GM18909 (cell line): ENCODE results near the gene ADAMTS19.
A peak's percentile ranks its signal among the peaks of the same experiment; 100 is the strongest.
"Not testable (repeated sequence)": the region's sequence is repeated elsewhere in the genome, so short reads cannot be mapped to it uniquely, and the experiment has no call there.

Experiments used
- ATAC-seq: cut with Tn5 transposase; IDR thresholded peaks from one replicate; pipeline ENCODE4 v1.9.1; 2021; ENCODE audit warnings: mild to moderate bottlenecking; ENCODE audit not compliant: unreplicated experiment, poor library complexity

The ADAMTS19 gene, protein sequence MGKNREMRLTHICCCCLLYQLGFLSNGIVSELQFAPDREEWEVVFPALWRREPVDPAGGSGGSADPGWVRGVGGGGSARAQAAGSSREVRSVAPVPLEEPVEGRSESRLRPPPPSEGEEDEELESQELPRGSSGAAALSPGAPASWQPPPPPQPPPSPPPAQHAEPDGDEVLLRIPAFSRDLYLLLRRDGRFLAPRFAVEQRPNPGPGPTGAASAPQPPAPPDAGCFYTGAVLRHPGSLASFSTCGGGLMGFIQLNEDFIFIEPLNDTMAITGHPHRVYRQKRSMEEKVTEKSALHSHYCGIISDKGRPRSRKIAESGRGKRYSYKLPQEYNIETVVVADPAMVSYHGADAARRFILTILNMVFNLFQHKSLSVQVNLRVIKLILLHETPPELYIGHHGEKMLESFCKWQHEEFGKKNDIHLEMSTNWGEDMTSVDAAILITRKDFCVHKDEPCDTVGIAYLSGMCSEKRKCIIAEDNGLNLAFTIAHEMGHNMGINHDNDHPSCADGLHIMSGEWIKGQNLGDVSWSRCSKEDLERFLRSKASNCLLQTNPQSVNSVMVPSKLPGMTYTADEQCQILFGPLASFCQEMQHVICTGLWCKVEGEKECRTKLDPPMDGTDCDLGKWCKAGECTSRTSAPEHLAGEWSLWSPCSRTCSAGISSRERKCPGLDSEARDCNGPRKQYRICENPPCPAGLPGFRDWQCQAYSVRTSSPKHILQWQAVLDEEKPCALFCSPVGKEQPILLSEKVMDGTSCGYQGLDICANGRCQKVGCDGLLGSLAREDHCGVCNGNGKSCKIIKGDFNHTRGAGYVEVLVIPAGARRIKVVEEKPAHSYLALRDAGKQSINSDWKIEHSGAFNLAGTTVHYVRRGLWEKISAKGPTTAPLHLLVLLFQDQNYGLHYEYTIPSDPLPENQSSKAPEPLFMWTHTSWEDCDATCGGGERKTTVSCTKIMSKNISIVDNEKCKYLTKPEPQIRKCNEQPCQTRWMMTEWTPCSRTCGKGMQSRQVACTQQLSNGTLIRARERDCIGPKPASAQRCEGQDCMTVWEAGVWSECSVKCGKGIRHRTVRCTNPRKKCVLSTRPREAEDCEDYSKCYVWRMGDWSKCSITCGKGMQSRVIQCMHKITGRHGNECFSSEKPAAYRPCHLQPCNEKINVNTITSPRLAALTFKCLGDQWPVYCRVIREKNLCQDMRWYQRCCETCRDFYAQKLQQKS

DNA sequence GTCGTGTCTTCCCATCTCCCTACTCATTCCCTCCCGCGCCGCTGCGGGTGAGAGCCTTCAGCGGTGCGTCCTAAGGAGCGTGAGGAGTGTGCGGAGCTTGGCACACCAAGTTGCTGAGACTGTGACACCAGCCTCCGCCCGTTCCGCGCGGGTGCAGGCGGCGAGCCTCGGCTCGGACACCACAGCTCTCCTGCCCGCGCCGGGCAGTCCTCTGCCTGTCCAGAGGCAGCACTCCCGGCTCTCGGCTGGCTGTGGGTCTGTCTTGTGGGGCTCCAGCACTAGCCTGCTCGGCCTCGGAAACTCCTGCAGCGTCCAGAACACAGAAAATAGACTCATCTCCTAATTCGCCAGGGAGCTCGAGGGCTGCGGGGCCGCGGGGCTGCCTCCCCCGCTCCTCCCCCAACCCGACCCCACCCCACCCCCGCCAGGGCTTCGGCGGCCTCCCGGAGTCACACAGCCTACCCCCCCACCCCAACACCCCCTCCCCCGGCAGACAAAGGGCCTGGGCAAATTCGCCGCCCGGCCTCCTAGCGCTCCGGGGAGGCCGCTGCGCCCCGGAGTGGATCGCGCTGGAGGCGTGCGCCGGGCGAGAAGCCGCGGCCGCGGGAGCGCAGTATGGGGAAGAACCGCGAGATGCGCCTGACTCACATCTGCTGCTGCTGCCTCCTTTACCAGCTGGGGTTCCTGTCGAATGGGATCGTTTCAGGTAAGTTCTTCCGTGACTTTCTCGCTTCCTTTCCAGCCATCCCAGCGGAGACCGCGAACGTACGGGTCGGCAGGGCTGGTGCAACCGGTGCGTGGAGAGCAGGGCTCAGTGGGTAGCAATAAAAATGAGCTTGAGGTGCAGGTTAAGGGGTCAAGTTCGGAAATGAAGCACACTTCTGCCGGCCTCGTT, at the start of gene ADAMTS19:
Gene ADAMTS19, plus strand, starts transcription at position 522 of the 895 bp plus-strand sequence. Its CDS starts 94 bp downstream, at position 616.
- ATAC-seq: peak; percentile 56

DNA sequence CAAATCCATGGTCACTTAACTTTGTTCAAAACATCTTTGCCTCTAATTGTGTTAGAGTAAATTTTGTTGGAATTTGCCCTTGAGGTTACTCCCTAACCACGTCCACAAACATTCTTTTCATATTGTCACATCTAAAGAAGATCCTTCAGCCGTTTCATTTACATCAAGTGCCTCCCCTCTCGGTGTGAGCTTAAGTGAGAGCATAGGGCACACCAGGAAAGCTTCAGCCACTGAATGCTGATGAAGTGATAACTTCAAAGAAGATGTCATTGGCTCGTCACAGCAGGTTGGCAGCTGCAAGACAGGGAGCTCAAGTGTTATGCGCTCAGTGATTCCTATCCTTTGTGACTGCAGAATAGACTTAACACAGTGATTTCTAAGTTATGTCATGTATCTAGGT, 49.6 kb upstream of the ADAMTS19 start:
- no peak for ATAC-seq

DNA sequence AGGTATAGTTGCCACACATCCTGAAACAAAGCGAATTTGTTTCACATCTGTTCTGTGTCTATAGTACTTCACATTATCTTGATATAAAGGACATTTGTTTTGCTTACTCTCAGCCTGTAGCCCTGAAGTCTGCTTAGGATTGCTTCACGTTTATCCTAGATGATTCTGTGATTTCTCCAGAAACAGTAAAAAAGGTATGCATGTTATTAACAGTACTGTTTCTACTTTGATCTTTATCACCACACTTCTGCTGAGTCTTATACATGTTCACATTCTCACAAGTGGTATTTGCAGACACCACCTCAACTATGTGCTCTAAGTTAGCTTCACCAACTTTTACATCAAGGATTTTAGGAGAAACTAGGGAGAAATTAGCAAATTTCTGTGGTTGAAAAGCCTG, 47.4 kb upstream of the ADAMTS19 start:
- ATAC-seq: no peak

DNA sequence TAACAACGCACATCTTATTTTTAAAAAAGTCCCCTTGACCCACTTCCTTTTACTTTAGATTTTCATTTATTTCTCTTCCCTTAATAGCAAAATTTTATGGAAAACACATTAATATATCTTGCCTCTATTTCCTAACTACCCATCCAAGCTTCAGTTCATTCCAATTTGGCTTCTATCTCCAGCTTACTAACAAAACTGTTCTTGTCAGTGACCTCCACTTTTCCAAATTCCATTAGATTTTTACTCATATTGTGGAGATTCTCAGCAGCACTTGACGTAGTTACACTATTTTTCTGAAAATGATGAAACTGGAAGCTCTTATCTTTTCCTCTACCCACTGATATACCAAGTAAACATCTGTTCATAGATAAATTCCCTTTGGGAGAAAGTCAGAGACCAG, 46.5 kb upstream of the ADAMTS19 start:
- ATAC-seq: no peak

DNA sequence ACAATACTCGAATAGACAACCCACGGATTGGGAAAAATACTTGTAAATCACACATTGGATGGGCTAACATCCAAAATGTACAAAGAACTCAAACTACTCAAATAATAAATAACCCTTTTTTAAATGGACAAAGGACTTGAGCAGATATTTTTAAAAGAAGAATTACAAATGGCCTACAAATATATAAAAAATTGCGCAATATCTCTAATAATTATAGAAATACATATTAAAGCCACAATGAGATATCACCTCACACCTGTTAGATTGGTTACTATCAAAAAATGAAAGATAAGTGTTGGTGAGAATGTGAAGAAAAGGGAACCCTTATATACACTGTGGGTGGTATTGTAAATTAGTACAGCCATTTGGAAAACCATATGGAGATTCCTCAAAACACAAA, 40.8 kb upstream of the ADAMTS19 start:
- no peak for ATAC-seq

DNA sequence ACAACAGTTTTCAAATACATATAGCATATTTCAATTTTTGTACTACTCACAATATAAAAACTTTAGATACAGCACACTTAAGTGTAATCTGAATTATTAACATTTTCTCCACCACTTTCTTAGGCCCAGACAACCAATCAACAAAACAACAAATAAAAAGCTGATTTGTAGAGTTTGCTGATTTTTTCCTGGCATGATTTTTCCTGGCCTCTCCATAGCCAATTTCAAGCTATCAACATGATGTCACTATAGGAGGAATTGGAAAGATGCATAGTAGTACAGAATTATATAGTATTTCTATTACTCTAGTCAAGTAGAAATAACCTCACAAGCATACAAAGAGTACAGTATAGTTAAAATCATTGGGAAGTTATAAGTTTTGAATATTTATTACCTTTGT, 35.1 kb upstream of the ADAMTS19 start:
- no peak for ATAC-seq

DNA sequence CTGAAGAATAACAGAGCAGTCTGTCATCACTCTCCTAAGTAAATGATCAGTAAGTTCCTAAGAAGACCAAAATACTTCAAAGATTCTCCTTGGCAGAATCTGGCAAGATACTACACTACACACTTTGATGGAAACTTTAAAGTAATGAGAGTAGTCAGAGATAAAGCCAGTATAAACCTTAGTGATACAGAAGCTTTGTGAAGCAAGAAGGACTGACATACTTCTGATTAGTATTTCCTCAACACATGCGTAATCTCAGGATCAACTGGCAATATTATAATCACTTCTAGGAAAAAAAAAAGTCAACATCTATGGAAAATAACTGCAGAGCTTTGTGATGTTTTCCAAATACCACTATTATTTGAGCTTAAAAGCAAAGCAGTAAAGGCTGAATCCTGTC, 34.0 kb upstream of the ADAMTS19 start:
- no peak for ATAC-seq

DNA sequence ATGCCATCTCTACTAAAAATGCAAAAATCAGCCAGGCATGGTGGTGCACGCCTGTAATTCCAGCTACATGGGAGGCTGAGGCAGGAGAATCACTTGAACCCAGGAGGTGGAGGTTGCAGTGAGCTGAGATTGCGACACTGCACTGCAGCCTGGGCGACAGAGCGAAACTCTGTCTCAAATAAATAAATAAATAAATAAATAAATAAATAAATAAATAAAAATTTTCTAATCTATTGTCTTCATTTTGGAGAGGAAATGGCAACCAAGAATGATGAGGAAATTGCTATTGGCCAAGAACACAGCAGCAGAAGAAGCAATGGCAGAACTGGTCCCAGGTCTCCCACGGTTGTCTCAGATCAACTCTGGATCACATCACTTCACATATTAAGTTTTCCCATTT, 31.5 kb upstream of the ADAMTS19 start:
- ATAC-seq: not testable (repeated sequence)

DNA sequence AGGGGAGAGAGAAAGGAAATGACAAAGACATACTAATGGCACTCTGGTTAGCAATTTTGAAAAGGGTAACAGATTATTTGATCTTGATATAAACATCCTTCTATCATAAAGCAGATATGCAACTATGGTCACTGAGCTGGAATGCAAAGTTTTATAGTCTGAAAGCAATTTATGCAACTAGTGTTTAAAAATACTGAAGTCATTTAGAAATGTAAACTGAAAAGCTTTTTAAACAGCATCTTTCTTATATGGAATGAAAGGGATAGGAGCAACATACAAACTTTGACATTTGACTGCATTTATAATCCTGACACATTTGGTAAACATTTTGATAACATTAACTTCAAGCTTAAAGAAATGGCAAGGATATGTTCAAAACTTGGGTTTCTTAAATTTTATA, 28.7 kb upstream of the ADAMTS19 start:
- ATAC-seq: no peak

DNA sequence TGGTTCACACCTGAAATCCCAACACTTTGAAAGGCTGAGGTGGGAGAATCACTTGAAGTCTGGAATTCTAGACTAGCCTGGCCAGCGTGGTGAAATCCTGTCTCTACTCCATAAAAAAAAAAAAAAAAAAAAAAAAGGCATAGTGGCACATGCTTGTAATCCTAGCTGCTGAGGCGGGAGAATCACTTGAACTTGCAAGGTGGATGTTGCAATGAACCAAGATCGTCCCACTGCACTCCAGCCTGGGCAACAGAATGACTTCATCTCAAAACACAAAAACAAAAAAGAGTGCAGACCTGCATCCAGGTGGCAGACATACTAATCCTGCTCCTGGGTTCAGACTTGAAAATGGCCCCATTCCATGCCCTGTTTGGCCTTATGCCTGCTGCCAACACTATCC, 21.8 kb upstream of the ADAMTS19 start:
- ATAC-seq: no peak

DNA sequence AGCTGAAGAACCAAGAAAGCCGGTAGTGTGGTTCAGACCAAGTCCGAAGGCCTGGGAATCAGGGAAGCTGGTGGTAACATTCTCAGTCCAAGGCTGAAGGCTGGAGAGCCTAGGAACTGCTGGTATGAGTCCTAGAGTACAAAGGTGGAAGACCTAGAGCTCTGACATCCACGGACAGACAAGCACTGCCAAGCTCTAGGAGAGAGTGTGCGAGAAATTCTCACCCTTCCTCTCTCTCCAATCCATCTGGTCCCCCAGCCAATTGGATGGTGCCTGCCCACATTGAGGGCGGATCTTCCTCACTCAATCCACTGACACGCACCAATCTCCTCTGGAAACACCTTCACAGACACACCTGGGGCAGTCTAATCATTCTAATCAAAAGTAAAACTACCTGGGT, 19.7 kb upstream of the ADAMTS19 start:
- no peak for ATAC-seq

DNA sequence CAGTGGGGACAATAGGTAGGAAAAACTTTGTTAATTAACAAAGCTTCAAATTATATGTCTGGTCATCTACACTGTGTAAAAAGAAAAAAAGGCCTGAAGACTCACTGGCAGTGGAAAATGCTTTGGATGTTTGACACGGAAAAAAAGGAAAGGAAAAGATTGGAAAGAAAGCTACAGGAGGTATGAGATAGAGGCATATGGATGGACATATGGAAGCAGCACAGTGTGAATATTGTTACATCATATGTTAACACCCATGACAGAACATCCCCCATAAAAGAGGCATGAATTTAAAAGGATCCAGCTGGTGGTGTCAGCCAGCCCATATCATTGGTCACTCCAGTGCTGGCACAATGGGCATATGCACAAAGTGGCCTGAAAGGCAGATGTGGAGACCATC, 19.0 kb upstream of the ADAMTS19 start:
- ATAC-seq: no peak

DNA sequence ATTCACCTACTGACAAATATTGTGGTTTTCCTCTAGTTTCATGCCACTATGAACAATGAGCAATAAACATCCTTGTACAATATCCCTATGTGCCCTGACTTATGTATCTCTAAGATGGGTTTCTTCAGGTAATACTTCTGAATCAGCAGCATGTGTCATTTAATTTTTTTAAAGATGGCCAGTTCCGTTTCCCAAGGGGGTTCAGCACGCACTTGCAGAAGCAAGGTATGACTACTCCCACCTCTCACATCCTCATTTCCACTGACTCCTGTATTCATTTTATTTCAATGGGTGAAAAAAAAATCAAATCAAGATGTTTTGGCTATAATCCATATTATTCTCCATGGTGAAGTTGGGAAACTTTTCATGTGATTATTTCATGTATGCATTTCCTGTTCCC, 14.7 kb upstream of the ADAMTS19 start:
- ATAC-seq: peak; percentile 60

DNA sequence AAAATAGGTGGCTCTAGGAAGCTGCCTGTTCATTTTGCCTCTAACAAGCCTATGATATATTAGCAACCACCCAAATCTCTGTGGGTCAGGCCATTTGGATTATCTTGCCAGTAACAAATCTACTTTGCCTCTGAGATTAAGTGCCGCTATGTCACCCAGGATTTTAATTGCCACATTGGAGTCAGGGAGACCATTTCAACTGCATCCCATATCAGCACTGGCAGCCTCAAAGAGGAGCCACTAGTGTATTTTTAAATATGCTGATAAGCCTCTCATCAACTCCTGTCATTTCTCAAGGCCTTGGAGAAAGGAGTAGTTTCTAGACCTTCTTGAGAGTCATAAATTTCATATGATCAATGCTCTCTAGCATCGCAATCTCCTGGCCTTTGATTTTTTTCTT, 12.1 kb upstream of the ADAMTS19 start:
- ATAC-seq: no peak

DNA sequence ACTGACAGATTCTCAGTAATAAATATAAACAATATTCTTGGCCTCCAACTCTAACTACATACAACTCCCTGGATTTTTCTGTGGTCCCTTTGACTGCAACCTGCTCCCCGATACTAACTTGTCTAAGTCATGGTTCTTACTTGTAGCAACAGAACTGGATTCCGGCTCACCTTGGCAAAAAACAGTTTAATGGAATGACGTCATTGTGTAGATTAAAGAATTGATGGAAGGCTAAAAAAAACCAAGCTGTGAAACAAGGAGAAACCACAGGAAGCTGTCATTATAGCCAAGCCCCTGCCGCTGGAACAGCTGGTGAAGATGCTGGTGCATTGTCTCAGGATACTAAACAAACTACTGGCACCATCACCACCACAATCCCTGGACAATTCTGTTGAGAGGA, 11.4 kb upstream of the ADAMTS19 start:
- ATAC-seq: no peak

DNA sequence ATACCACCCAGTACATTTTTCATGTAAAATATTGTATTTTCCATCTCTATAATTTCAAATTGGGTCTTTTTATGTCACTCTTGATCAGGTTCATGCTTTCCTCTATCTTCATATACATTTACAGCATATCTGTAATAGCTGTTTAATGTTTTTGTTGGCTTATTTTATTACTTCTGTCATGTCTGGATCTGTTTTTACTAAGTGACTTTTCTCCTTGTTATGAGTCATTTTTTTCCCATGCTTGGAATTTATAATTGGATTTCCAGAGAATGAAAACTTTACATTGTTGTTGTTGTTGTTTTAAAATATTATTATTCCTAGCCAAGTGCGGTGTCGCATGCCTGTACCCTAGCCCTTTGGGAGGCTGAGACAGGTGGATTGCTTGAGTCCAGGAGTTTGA, 5.6 kb upstream of the ADAMTS19 start:
- ATAC-seq: no peak

DNA sequence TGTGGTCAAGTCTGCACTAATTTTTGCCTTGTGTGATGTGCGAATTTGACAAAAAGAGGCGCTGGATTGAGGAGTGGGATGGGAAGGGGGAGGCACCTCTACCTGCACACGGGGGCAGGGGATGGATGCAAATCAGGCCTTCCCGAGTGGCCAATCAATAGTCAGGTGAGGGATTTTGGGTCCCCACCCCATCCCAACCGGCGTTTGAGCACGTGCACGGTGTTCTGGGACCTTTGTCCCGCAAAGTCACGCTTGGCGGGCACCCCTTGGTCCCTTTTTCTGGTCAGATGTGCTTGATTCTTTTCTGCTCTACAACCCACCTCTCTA, 685 bp upstream of the ADAMTS19 start:
- no peak for ATAC-seq

DNA sequence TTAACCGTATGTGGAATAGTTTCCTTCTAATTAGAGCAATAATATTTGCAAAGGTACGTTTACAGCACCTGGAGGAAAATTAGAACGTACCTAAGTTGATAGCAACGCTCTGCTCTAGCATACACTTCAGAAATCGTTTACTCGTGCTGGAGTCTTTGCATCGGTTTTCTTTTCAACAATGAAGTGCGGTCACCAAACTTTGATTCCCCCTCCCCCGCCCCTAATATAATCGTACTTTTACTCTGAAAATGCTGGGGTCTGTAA, 506 bp downstream of the ADAMTS19 start:
- ATAC-seq: peak; percentile 8

DNA sequence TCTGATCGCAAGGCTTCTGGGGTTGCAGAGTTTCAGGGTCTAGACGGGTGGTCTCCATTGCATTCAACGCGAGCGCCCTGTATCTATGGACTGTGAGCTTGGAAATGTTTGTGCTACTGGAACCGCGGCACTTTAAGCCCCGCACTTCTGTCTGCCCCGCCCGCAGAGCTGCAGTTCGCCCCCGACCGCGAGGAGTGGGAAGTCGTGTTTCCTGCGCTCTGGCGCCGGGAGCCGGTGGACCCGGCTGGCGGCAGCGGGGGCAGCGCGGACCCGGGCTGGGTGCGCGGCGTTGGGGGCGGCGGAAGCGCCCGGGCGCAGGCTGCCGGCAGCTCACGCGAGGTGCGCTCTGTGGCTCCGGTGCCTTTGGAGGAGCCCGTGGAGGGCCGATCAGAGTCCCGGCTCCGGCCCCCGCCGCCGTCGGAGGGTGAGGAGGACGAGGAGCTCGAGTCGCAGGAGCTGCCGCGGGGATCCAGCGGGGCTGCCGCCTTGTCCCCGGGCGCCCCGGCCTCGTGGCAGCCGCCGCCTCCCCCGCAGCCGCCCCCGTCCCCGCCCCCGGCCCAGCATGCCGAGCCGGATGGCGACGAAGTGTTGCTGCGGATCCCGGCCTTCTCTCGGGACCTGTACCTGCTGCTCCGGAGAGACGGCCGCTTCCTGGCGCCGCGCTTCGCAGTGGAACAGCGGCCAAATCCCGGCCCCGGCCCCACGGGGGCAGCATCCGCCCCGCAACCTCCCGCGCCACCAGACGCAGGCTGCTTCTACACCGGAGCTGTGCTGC, 1.0 kb downstream of the ADAMTS19 start:
- peak; percentile 70 for ATAC-seq
